ELF-1 (cell line): ENCODE data around the gene TRIML2.
A peak's percentile ranks its signal among the peaks of the same experiment; 100 is the strongest.

Source experiments
- DNase-seq: peaks from one replicate; pipeline ENCODE4 v3.0.0-alpha.2; 2016; ENCODE audit warnings: low read depth, low spot score

Gene TRIML2

GRCh38 chr4:188109157-188109755, at the start of gene TRIML2:
TRIML2 (minus strand) TSS chr4:188109603; CDS start chr4:188105368, 4,235 bp downstream.
- peak; percentile 75 for DNase-seq

- DNase-seq: no peak
Observed at GRCh38 chr4:188158336-188158735, 48.9 kb upstream of the TRIML2 start.

GRCh38 chr4:188154668-188155405, 45.4 kb upstream of the TRIML2 start:
- DNase-seq: no peak

GRCh38 chr4:188147776-188148175, 38.4 kb upstream of the TRIML2 start:
- no peak for DNase-seq

- no peak for DNase-seq
Observed at GRCh38 chr4:188147176-188147575, 37.8 kb upstream of the TRIML2 start.

- DNase-seq: peak; percentile 37
Observed at GRCh38 chr4:188146618-188147017, 37.2 kb upstream of the TRIML2 start.

- DNase-seq: no peak
Observed at GRCh38 chr4:188145601-188146000, 36.2 kb upstream of the TRIML2 start.

- DNase-seq: peak; percentile 71
Observed at GRCh38 chr4:188143731-188144130, 34.3 kb upstream of the TRIML2 start.

GRCh38 chr4:188139671-188140070, 30.3 kb upstream of the TRIML2 start:
- DNase-seq: no peak

GRCh38 chr4:188139141-188139540, 29.7 kb upstream of the TRIML2 start, which contains the start of gene TRIML1:
TRIML1 (plus strand) TSS chr4:188139441; CDS start chr4:188139559, 118 bp downstream.
- DNase-seq: no peak

- DNase-seq: no peak
Observed at GRCh38 chr4:188138227-188138626, 28.8 kb upstream of the TRIML2 start.

GRCh38 chr4:188132232-188132631, 22.8 kb upstream of the TRIML2 start:
- DNase-seq: no peak

- DNase-seq: no peak
Observed at GRCh38 chr4:188130355-188130754, 21.0 kb upstream of the TRIML2 start.

- no peak for DNase-seq
Observed at GRCh38 chr4:188127214-188127874, 17.9 kb upstream of the TRIML2 start.

GRCh38 chr4:188121530-188121929, 12.1 kb upstream of the TRIML2 start:
- no peak for DNase-seq

GRCh38 chr4:188117631-188118324, 8.4 kb upstream of the TRIML2 start:
- no peak for DNase-seq

GRCh38 chr4:188113156-188113555, 3.8 kb upstream of the TRIML2 start:
- no peak for DNase-seq

- peak; percentile 58 for DNase-seq
Observed at GRCh38 chr4:188111955-188112354, 2.6 kb upstream of the TRIML2 start.

GRCh38 chr4:188110741-188111471, 1.5 kb upstream of the TRIML2 start:
- no peak for DNase-seq

- no peak for DNase-seq
Observed at GRCh38 chr4:188110036-188110435, 633 bp upstream of the TRIML2 start.
